ENCODE results near the gene LRRIQ1.

DNA sequence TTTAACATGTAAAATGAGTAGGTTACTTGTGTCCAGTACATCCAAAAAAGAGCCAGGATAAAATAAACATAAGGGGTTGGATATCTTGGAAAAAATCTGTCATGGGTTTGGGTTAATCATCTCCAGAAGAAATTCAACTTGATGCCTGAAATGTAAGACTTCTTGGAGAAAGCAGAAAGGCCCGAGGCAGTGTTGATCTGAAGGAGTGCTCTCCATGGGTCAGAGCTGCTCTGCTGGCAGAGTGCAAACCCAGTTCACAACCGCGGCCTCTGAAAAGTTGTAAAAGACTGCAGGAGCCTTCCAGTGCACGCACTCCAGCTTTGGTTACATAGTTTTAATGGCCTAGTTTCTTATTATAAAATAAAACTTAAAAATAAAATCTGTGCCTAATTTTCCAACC lies 146.5 kb downstream of the LRRIQ1 start:
- TF ChIP-seq CTCF (conservative IDR thresholded peaks at IDR 0.05) (no peak), EZH2 (IDR thresholded peaks at IDR 0.05; ENCODE audit: low read depth) (no peak)

Measured in PC-9 (cell line).